ENCODE data around the gene TRMT61B.

TRMT61B gene

GRCh38 chr2:28871620-28872019 lies 1.5 kb upstream of the TRMT61B start:
- no peak for FAIRE-seq
- TF ChIP-seq POLR2A (IDR thresholded peaks at IDR 0.05; ENCODE audit: low read depth, low read length) = no peak
- no peak for TF ChIP-seq TAF1 (IDR thresholded peaks at IDR 0.05; ENCODE audit: low read depth, low read length)
- TF ChIP-seq PAX5 (IDR thresholded peaks at IDR 0.05; ENCODE audit: insufficient read depth, low read length, severe bottlenecking) = no peak
- no peak for TF ChIP-seq SPI1 (IDR thresholded peaks at IDR 0.05; ENCODE audit: low read depth, low read length)
- TF ChIP-seq POU2F2 (IDR thresholded peaks at IDR 0.05; ENCODE audit: low read depth, low read length) = no peak
- TF ChIP-seq POLR2AphosphoS5 (IDR thresholded peaks at IDR 0.05; ENCODE audit: low read depth, low read length) = no peak
- DNase-seq (ENCODE audit: insufficient read length, low spot score) = no peak

DNA sequence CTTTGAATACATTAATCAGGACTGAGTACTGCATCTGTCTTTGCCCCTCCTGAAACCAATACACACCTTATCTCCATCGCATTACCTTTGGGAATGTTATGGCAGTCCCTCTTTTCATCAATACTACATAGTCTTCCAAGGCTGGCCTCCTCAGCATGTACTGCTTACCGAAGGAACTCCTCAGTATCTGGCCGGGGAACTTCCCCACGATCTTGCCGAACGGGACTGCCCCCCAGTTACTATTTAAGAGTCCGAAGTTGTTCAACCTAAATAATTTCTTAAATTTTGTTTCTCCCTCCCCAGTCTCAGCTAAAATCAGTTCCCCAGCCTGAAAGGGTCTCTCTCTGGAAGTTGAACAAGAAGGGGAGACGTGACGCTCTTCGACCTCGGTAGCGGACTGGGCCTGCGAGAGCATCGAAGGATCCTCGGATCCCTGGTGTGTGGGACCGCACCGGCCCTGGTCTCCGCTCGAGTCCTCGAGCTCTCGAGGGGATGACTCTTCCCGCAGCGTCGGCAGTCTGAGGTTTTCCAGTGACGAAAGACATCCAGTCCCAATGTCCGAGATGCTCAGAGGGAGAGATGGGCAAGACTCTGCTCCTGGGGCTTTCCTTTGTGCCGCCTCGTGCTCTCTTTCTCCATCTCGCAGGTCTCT lies 489 bp downstream of the TRMT61B start:
- FAIRE-seq (no peak), DNase-seq (ENCODE audit: insufficient read length, low spot score) (peak; percentile 10)
- TF ChIP-seq POLR2A (IDR thresholded peaks at IDR 0.05; ENCODE audit: low read depth, low read length) (no peak), TAF1 (IDR thresholded peaks at IDR 0.05; ENCODE audit: low read depth, low read length) (no peak), POLR2AphosphoS5 (IDR thresholded peaks at IDR 0.05; ENCODE audit: low read depth, low read length) (no peak)

DNA sequence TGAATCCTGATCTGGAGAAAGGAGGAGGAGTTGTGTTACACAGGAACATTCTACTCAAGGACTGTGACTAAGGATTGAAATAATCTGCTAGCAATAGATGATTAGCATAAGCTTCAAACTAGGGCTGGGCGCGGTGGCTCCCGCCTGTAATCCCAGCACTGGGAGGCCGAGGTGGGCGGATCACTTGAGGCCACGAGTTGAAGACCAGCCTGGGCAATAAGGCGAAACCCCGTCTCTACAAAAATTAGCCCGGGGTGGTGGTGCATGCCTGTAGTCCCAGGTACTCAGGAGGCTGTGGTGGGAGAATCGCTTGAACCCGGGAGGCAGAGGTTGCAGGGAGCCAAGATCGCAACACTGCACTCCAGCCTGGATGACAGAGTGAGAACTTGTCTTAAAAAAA lies 1.5 kb downstream of the TRMT61B start:
- no peak for DNase-seq (ENCODE audit: insufficient read length, low spot score)
- no peak for FAIRE-seq
- TF ChIP-seq TAF1 (IDR thresholded peaks at IDR 0.05; ENCODE audit: low read depth, low read length) = no peak
- TF ChIP-seq POLR2A (IDR thresholded peaks at IDR 0.05; ENCODE audit: low read depth, low read length) = no peak
- TF ChIP-seq PAX5 (IDR thresholded peaks at IDR 0.05; ENCODE audit: insufficient read depth, low read length, severe bottlenecking) = no peak
- no peak for TF ChIP-seq POLR2AphosphoS5 (IDR thresholded peaks at IDR 0.05; ENCODE audit: low read depth, low read length)
- no peak for TF ChIP-seq SPI1 (IDR thresholded peaks at IDR 0.05; ENCODE audit: low read depth, low read length)
- TF ChIP-seq POU2F2 (IDR thresholded peaks at IDR 0.05; ENCODE audit: low read depth, low read length) = no peak

GRCh38 chr2:28855977-28856376 lies 14.1 kb downstream of the TRMT61B start:
- TF ChIP-seq POLR2AphosphoS5 (IDR thresholded peaks at IDR 0.05; ENCODE audit: low read depth, low read length) = no peak
- no peak for TF ChIP-seq POU2F2 (IDR thresholded peaks at IDR 0.05; ENCODE audit: low read depth, low read length)
- TF ChIP-seq POLR2A (IDR thresholded peaks at IDR 0.05; ENCODE audit: low read depth, low read length) = no peak
- no peak for TF ChIP-seq PAX5 (IDR thresholded peaks at IDR 0.05; ENCODE audit: insufficient read depth, low read length, severe bottlenecking)
- no peak for TF ChIP-seq TAF1 (IDR thresholded peaks at IDR 0.05; ENCODE audit: low read depth, low read length)
- no peak for TF ChIP-seq SPI1 (IDR thresholded peaks at IDR 0.05; ENCODE audit: low read depth, low read length)
- no peak for FAIRE-seq
- no peak for DNase-seq (ENCODE audit: insufficient read length, low spot score)

DNA sequence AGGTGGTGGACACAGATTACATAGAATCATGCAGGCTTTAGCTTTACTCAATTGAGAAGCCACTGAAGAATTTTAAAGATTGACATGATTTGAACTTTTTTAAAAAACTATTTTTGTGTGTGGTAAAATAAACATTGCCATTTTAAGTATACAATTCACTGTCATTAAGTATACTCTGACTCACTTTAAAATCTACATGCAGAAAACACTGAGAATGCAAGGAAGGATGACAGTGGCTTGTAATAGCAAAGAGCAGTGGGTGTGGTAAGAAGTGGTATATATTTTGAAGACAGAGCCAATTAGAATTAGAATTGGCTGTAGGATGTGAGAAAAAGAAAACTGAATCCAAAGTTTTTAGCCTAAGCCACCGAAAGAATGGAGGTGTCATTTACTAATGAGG lies 14.9 kb downstream of the TRMT61B start:
- FAIRE-seq (no peak), DNase-seq (ENCODE audit: insufficient read length, low spot score) (no peak)
- TF ChIP-seq POLR2AphosphoS5 (IDR thresholded peaks at IDR 0.05; ENCODE audit: low read depth, low read length) (no peak), PAX5 (IDR thresholded peaks at IDR 0.05; ENCODE audit: insufficient read depth, low read length, severe bottlenecking) (no peak), POLR2A (IDR thresholded peaks at IDR 0.05; ENCODE audit: low read depth, low read length) (no peak), SPI1 (IDR thresholded peaks at IDR 0.05; ENCODE audit: low read depth, low read length) (no peak), TAF1 (IDR thresholded peaks at IDR 0.05; ENCODE audit: low read depth, low read length) (no peak), POU2F2 (IDR thresholded peaks at IDR 0.05; ENCODE audit: low read depth, low read length) (no peak)

DNA sequence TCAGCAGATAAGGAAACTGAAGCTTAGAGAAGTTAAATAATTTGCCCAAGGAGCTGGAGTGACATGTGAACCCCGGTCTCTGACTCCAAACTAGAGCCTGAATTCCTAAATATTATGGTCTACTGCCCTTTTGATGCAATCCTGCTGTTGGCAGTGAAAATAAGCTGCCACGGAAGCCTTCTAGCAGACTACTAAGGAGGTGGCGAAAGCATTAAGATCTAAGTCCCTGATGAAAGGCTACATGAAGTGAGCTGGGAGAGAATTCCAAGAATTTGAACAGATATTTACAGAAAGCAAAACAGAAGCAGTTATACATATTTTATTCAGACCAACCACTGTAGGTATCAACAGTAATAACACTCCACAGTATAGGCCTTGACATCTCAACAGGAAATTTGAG lies 28.1 kb downstream of the TRMT61B start:
- DNase-seq (ENCODE audit: insufficient read length, low spot score) (no peak), FAIRE-seq (no peak)
- TF ChIP-seq POLR2AphosphoS5 (IDR thresholded peaks at IDR 0.05; ENCODE audit: low read depth, low read length) (no peak), POU2F2 (IDR thresholded peaks at IDR 0.05; ENCODE audit: low read depth, low read length) (no peak), TAF1 (IDR thresholded peaks at IDR 0.05; ENCODE audit: low read depth, low read length) (no peak), PAX5 (IDR thresholded peaks at IDR 0.05; ENCODE audit: insufficient read depth, low read length, severe bottlenecking) (no peak), SPI1 (IDR thresholded peaks at IDR 0.05; ENCODE audit: low read depth, low read length) (no peak), POLR2A (IDR thresholded peaks at IDR 0.05; ENCODE audit: low read depth, low read length) (no peak)

GRCh38 chr2:28838971-28839370 lies 31.1 kb downstream of the TRMT61B start:
- FAIRE-seq = no peak

GRCh38 chr2:28835781-28836180 lies 34.3 kb downstream of the TRMT61B start:
- no peak for TF ChIP-seq POLR2A (IDR thresholded peaks at IDR 0.05; ENCODE audit: low read depth, low read length)
- no peak for TF ChIP-seq TAF1 (IDR thresholded peaks at IDR 0.05; ENCODE audit: low read depth, low read length)
- no peak for TF ChIP-seq POLR2AphosphoS5 (IDR thresholded peaks at IDR 0.05; ENCODE audit: low read depth, low read length)
- TF ChIP-seq SPI1 (IDR thresholded peaks at IDR 0.05; ENCODE audit: low read depth, low read length) = no peak
- TF ChIP-seq POU2F2 (IDR thresholded peaks at IDR 0.05; ENCODE audit: low read depth, low read length) = no peak
- no peak for TF ChIP-seq PAX5 (IDR thresholded peaks at IDR 0.05; ENCODE audit: insufficient read depth, low read length, severe bottlenecking)
- no peak for DNase-seq (ENCODE audit: insufficient read length, low spot score)
- no peak for FAIRE-seq

More at GRCh38 chr2:28838971-28839370, 31.1 kb downstream of the TRMT61B start:
- TF ChIP-seq PAX5 (IDR thresholded peaks at IDR 0.05; ENCODE audit: insufficient read depth, low read length, severe bottlenecking) (no peak), POU2F2 (IDR thresholded peaks at IDR 0.05; ENCODE audit: low read depth, low read length) (no peak), POLR2AphosphoS5 (IDR thresholded peaks at IDR 0.05; ENCODE audit: low read depth, low read length) (no peak), SPI1 (IDR thresholded peaks at IDR 0.05; ENCODE audit: low read depth, low read length) (no peak)
- no peak for DNase-seq (ENCODE audit: insufficient read length, low spot score)

- TF ChIP-seq POLR2A (IDR thresholded peaks at IDR 0.05; ENCODE audit: low read depth, low read length) (no peak), POLR2AphosphoS5 (IDR thresholded peaks at IDR 0.05; ENCODE audit: low read depth, low read length) (no peak), SPI1 (IDR thresholded peaks at IDR 0.05; ENCODE audit: low read depth, low read length) (no peak), POU2F2 (IDR thresholded peaks at IDR 0.05; ENCODE audit: low read depth, low read length) (no peak), TAF1 (IDR thresholded peaks at IDR 0.05; ENCODE audit: low read depth, low read length) (no peak), PAX5 (IDR thresholded peaks at IDR 0.05; ENCODE audit: insufficient read depth, low read length, severe bottlenecking) (no peak)
- DNase-seq (ENCODE audit: insufficient read length, low spot score) (no peak), FAIRE-seq (no peak)
Measured at GRCh38 chr2:28833740-28834470, 36.2 kb downstream of the TRMT61B start.
